ENCODE results near the gene MKRN2.

MKRN2 gene

GRCh38 chr3:12560505-12561190 is 3.8 kb downstream of the MKRN2 start:
- TF ChIP-seq, protein P1, sequence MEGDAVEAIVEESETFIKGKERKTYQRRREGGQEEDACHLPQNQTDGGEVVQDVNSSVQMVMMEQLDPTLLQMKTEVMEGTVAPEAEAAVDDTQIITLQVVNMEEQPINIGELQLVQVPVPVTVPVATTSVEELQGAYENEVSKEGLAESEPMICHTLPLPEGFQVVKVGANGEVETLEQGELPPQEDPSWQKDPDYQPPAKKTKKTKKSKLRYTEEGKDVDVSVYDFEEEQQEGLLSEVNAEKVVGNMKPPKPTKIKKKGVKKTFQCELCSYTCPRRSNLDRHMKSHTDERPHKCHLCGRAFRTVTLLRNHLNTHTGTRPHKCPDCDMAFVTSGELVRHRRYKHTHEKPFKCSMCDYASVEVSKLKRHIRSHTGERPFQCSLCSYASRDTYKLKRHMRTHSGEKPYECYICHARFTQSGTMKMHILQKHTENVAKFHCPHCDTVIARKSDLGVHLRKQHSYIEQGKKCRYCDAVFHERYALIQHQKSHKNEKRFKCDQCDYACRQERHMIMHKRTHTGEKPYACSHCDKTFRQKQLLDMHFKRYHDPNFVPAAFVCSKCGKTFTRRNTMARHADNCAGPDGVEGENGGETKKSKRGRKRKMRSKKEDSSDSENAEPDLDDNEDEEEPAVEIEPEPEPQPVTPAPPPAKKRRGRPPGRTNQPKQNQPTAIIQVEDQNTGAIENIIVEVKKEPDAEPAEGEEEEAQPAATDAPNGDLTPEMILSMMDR (conservative IDR thresholded peaks at IDR 0.05; ENCODE audit: control insufficient read depth, insufficient read depth, low read depth, low read length), result no peak
- H3K4me3 ChIP-seq (ENCODE audit: control insufficient read depth, low read depth, low read length), result no peak overlapping the region
- no peak for DNase-seq (ENCODE audit: low read depth)

DNA sequence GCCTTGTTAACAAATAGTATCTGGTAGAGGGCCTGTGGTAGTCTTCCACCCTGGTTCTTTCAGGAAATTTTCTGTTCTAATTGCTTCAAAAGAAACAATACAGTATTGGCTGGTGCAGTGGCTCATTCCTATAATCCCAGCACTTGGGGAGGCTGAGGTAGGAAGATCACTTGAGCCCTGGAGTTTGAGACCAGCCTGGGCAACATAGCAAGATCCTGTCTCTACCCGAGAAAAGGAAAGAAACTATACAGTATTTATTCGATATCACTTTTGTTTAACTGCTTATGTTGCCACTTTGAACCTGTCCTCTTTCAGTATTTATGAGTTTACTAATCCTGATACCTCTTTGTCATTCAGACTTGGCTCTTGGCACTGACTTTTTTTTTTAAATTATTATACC is 4.5 kb downstream of the MKRN2 start:
- DNase-seq (ENCODE audit: low read depth), result no peak
- no peak overlapping the region for H3K4me3 ChIP-seq (ENCODE audit: control insufficient read depth, low read depth, low read length)
- TF ChIP-seq, protein P1 (conservative IDR thresholded peaks at IDR 0.05; ENCODE audit: control insufficient read depth, insufficient read depth, low read depth, low read length), result no peak

GRCh38 chr3:12562451-12562850 is 5.6 kb downstream of the MKRN2 start:
- TF ChIP-seq, protein P1 (conservative IDR thresholded peaks at IDR 0.05; ENCODE audit: control insufficient read depth, insufficient read depth, low read depth, low read length), result no peak
- H3K4me3 ChIP-seq (ENCODE audit: control insufficient read depth, low read depth, low read length), result no peak overlapping the region
- DNase-seq (ENCODE audit: low read depth), result no peak

DNA sequence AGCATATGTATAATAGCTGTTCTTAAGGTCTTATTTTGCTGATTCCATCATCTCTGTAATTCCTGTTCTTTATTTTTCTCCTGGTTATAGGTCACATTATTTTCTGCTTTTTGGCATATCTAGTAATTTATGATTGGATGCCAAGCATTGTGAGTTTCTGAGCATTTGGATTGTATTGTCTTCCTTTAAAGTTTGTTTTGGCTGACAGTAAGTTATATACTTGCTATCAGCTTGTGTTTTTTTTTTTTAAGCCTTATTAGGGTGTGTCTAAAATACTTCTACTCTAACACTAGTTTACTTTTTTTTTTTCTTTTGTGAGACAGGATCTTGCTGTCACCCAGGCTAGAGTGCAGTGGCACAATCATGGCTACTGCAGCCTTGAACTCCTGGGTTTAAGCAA is 10.1 kb downstream of the MKRN2 start:
- TF ChIP-seq, protein P1 (conservative IDR thresholded peaks at IDR 0.05; ENCODE audit: control insufficient read depth, insufficient read depth, low read depth, low read length), result no peak
- no peak overlapping the region for H3K4me3 ChIP-seq (ENCODE audit: control insufficient read depth, low read depth, low read length)
- no peak for DNase-seq (ENCODE audit: low read depth)

GRCh38 chr3:12568747-12569146 is 11.9 kb downstream of the MKRN2 start:
- TF ChIP-seq, protein P1 (conservative IDR thresholded peaks at IDR 0.05; ENCODE audit: control insufficient read depth, insufficient read depth, low read depth, low read length), result no peak
- no peak overlapping the region for H3K4me3 ChIP-seq (ENCODE audit: control insufficient read depth, low read depth, low read length)
- DNase-seq (ENCODE audit: low read depth), result no peak

DNA sequence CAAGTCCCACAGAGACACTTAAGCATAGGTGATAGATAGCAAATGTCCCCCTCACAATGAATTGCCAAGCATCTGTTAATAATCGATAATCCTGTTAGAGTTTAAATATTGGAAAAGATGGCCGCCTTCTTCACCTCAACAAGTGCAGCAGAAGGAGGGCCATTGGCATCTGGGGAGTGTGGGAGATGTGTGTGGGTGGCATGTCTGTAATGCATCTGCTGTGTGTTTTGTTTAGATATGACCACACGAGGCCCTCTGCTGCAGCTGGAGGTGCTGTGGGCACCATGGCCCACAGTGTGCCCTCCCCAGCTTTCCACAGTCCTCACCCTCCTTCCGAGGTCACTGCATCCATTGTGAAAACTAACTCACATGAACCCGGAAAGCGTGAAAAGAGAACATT is 12.9 kb downstream of the MKRN2 start:
- TF ChIP-seq, protein P1 (conservative IDR thresholded peaks at IDR 0.05; ENCODE audit: control insufficient read depth, insufficient read depth, low read depth, low read length), result no peak
- no peak overlapping the region for H3K4me3 ChIP-seq (ENCODE audit: control insufficient read depth, low read depth, low read length)
- DNase-seq (ENCODE audit: low read depth), result no peak

- no peak for DNase-seq (ENCODE audit: low read depth)
- H3K4me3 ChIP-seq (ENCODE audit: control insufficient read depth, low read depth, low read length), result no peak overlapping the region
- TF ChIP-seq, protein P1 (conservative IDR thresholded peaks at IDR 0.05; ENCODE audit: control insufficient read depth, insufficient read depth, low read depth, low read length), result no peak
These were observed 15.1 kb downstream of the MKRN2 start for GRCh38 chr3:12571986-12572385.

Data from fibroblast of mammary gland (primary cell).